ENCODE results near the gene PARD3B. TPM values are rescaled to one million over a fixed set of nuclear protein-coding genes. Genes with fewer than 3 reads are reported as not detected.

Gene PARD3B
- polyA plus RNA-seq, 3 donors, result 33.1 to 35.6 (median 33.6) TPM

DNA sequence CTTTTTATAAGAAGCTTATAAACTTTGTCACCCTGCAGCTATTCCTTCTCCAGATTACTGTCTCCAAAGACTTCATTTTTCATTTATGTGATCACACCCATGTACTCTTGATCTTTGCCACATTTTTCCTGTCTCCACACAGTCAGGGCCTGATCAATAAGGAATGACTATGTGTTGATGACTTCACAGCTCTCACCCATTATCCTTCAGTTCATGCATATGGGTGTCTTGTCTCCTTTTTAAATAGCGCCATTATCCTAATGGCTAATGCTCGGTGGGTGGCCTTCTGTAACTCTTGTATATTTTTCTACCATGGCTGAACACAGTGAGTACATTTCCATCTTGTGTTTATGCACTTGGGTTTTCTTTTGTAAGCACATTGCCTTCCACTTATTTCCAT, 801.4 kb downstream of the PARD3B start:
- no peak for DNase-seq (ENCODE audit: extremely low read depth in 1 of 11, low read depth in 9 of 11, low spot score in 4 of 11)

GRCh38 chr2:205347899-205348298, 802.6 kb downstream of the PARD3B start:
- DNase-seq (ENCODE audit: extremely low read depth in 1 of 11, low read depth in 9 of 11, low spot score in 4 of 11), result no peak

- no peak for DNase-seq (ENCODE audit: extremely low read depth in 1 of 11, low read depth in 9 of 11, low spot score in 4 of 11)
These were observed 806.8 kb downstream of the PARD3B start for GRCh38 chr2:205352094-205352493.

- no peak for DNase-seq (ENCODE audit: extremely low read depth in 1 of 11, low read depth in 9 of 11, low spot score in 4 of 11)
These were observed 807.3 kb downstream of the PARD3B start for GRCh38 chr2:205352593-205352992.

DNA sequence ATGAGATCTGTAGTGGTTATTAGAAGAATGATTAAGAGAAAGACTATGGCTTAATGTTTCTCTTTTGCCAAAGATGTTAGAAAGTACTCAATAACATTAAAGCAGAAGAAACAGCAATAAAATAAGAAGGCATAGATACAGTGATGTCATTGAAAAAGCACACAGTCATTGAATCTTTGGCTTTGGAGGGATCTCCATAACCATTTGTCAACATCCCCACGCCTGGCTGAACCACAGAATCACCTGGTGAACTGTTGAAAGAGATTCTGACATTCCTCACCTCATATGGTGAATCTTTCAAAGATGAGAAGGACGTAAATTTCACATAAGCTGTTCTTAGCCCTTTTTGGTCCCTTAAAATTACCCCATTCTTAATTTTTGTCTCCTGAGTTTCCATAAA, 812.5 kb downstream of the PARD3B start:
- DNase-seq (ENCODE audit: extremely low read depth in 1 of 11, low read depth in 9 of 11, low spot score in 4 of 11), result no peak

DNA sequence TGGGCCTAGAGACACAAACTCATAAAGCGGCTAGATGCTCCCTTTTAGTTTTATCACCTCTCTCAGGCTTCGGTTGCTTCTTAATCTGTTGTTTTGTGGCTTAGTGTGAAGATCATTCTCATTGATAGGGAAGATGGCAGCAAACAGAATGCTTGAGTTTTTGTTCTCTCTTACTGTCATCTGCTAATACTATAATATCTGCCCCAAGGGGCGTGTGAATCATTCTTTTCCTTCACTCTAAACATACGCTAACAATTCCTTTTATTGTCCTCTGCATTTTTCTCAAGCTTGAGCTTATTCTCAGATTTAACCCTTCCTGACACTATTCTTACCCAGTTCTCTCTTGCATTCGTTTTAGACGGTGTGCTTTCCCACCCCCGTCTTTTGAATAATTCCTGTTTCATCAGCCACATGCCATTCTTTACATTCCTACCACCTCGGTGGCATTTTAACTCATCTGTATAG, 813.1 kb downstream of the PARD3B start:
- DNase-seq (ENCODE audit: extremely low read depth in 1 of 11, low read depth in 9 of 11, low spot score in 4 of 11), result no peak

GRCh38 chr2:205361272-205361671, 816.0 kb downstream of the PARD3B start:
- no peak for DNase-seq (ENCODE audit: extremely low read depth in 1 of 11, low read depth in 9 of 11, low spot score in 4 of 11)

GRCh38 chr2:205361970-205362369, 816.7 kb downstream of the PARD3B start:
- DNase-seq (ENCODE audit: extremely low read depth in 1 of 11, low read depth in 9 of 11, low spot score in 4 of 11), result no peak

- no peak for DNase-seq (ENCODE audit: extremely low read depth in 1 of 11, low read depth in 9 of 11, low spot score in 4 of 11)
These were observed 819.0 kb downstream of the PARD3B start for GRCh38 chr2:205364261-205364660.

DNA sequence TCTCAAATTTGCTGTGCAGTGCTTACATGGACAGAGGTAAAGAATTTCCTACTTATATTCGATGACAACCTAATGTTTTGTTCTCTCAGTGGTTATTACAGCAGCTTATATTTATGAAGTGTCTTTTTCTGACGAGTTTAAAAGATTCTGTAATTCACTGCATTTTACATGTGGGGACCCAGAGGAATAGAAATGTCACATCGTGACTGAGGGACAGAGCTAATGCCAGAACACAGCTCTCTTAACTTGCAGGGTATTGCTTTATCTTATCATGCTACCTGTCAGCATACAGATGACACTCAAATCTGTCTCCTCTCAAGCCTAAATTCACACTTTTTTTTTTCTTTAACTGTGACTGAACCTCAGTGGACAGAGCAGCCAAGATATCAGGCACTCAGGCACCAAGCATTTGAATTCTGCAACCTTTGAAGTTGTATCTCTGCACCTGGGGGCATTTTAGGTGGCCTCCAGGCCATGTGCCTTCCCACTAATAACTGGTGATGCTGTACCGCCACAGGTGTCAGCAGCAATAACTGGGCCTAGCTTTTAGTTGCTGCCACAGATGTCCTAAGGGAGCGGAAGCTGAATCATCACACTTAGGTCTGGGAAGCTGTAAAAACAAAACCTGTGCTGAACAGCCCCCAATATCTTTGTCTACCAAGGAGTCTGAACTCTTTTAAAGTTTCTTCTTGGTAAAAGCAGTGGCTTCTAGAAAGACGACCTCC, 821.2 kb downstream of the PARD3B start:
- no peak for DNase-seq (ENCODE audit: extremely low read depth in 1 of 11, low read depth in 9 of 11, low spot score in 4 of 11)

DNA sequence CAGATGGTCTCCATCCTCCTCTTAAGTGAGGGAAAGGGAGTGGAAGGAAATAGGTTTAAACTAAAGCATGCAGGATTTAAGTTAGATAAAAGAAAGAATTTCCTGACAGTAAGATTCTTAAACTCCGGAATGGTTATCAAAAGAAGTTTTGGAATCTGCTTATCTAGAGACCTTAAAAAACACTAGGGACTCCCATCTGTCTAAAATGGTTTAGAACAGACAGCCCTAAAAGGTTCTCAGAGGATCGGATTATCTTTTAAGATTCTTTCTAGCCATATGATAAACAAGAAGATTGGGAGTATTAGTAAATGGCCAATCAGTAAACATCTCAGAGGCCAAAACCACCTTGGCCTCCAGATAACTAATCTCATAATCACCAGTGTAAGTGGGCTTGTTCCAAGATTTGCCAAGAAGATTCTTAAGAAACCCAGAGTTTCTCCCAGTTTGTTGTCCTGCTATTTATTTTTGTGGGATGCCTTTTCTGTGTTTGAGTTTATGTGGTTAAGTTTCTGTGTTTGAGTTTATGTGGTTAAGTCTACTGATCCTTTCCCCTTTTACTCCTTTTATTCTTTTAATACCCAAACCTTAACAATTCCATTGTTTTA, 822.2 kb downstream of the PARD3B start:
- no peak for DNase-seq (ENCODE audit: extremely low read depth in 1 of 11, low read depth in 9 of 11, low spot score in 4 of 11)

DNA sequence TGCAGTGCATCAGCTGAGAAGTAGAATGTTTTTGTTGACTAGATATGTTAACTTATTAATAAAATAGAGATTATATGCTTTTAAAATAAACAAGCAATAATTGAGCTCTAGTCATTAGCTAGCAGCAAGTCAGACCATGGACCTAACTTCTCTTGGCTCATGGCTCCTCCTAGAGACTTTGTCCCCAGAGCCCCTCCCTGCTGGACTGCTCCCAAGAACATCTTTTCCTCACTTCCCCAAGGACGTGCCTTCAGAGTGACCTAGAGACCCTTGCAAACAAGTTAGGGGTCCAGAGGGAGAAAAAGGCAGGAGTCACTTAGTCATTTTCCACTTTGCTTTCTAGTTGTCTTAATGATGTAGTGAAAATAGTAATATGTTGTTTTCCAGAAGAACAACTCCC, 824.5 kb downstream of the PARD3B start:
- no peak for DNase-seq (ENCODE audit: extremely low read depth in 1 of 11, low read depth in 9 of 11, low spot score in 4 of 11)

- DNase-seq (ENCODE audit: extremely low read depth in 1 of 11, low read depth in 9 of 11, low spot score in 4 of 11), result no peak
These were observed 825.5 kb downstream of the PARD3B start for GRCh38 chr2:205370726-205371125.

DNA sequence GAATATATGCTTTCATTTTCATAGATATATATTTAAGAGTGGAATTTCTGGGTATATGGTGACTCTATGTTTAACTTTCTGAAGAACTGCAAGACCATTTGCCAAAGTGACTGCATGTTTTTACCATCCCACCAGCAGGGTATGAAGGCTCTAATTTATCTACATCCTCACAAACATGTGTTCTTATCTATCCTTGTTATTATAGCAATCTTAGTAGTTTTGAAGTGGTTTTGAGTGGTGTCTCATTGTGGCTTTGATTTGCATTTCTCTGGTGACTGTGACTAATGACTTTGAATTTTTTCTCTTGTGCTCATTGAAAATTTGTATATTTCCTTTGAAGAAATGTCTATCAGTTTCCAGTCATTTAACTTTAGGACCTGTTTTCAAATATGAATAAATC, 826.9 kb downstream of the PARD3B start:
- DNase-seq (ENCODE audit: extremely low read depth in 1 of 11, low read depth in 9 of 11, low spot score in 4 of 11), result no peak

- DNase-seq (ENCODE audit: extremely low read depth in 1 of 11, low read depth in 9 of 11, low spot score in 4 of 11), result no peak
These were observed 830.5 kb downstream of the PARD3B start for GRCh38 chr2:205375461-205376448.

DNA sequence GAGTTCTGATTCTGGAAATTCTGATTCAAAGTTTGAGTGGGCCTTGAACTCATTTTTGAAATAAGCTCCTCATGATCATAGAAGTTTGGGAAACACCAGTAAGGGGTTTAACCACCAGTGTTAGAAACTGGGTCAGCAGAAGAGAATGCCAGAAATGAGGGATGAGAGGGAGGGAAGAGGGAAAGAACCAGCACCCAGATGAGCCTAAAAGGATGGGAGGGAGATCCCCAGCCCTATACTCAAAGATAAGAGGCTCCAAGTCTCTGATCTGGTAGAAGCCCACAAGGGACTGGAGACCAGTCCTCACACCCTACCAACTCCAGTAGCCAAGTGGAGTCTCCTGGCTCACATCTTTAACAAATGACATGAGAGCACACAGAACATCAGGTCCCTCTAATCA, 832.0 kb downstream of the PARD3B start:
- no peak for DNase-seq (ENCODE audit: extremely low read depth in 1 of 11, low read depth in 9 of 11, low spot score in 4 of 11)

GRCh38 chr2:205383601-205384000, 838.3 kb downstream of the PARD3B start:
- no peak for DNase-seq (ENCODE audit: extremely low read depth in 1 of 11, low read depth in 9 of 11, low spot score in 4 of 11)

DNA sequence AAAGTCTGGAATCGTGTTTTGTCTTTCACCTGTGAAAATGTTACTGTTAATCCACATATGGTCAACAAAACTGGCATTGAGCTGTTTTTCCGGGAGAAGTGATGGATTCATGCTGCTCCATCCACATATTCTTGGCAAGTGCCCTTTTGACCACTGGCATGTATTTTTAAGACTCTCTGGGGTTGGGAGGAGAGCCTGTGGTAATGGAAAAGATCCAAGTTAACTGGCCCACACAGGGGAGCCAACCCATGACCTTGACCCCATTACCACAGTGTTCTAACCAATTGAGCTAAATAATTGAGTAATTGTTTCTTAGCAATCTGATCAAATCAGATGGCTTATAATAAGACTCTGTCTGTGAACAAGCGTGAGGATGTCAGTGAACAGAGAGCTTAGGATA, 840.8 kb downstream of the PARD3B start:
- no peak for DNase-seq (ENCODE audit: extremely low read depth in 1 of 11, low read depth in 9 of 11, low spot score in 4 of 11)

- DNase-seq (ENCODE audit: extremely low read depth in 1 of 11, low read depth in 9 of 11, low spot score in 4 of 11), result no peak
These were observed 842.2 kb downstream of the PARD3B start for GRCh38 chr2:205387350-205388055.

All from renal cortex interstitium (tissue), 11 donors.